GM13977 (cell line): ENCODE data around the gene SIDT1.

Experiments
- DNase-seq: peaks from one replicate; pipeline ENCODE4 v3.0.0; 2012; ENCODE audit warnings: low spot score
- in situ Hi-C: fragments of 300-500 bp; cut with MboI; formaldehyde crosslinking; loops from one replicate; pipeline ENCODE4 v1.12.0; 2022; ENCODE audit warnings: low sequenced_read_pairs, low pct_unique_long_range_greater_than_20kb, mixed read lengths, inconsistent platforms; ENCODE audit not compliant: unreplicated experiment
- TF ChIP-seq, protein P1 (sequence below): IDR thresholded peaks from 2 replicates; pipeline ENCODE4 v1.5.1; 2012; ENCODE audit warnings: mild to moderate bottlenecking, control low read depth; ENCODE audit not compliant: insufficient read depth; ENCODE audit errors: extremely low read depth, missing control alignments

Gene SIDT1

DNA sequence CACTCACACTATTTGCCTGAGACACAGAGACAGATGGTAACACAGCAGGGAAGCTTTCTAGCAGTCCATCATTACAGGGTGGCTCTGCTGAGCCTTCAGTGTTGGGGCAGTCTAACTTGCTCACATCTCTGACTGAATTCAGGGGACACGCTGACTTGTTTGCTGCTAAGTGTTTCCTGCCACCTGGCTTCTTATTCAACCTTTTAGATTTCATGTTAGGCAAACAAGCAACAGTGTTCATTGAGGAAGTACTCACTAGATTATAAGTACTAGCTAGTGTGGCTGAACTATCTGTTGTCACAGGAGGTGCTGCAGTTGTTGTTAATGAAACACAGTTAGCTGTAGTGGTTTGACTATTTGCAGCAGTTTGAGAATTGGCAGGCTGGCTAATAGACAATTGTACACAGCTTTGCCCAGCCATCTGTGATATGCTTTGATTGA, 126.8 kb downstream of the SIDT1 start:
- in situ Hi-C loops: no loop called here
- TF ChIP-seq, protein P1, sequence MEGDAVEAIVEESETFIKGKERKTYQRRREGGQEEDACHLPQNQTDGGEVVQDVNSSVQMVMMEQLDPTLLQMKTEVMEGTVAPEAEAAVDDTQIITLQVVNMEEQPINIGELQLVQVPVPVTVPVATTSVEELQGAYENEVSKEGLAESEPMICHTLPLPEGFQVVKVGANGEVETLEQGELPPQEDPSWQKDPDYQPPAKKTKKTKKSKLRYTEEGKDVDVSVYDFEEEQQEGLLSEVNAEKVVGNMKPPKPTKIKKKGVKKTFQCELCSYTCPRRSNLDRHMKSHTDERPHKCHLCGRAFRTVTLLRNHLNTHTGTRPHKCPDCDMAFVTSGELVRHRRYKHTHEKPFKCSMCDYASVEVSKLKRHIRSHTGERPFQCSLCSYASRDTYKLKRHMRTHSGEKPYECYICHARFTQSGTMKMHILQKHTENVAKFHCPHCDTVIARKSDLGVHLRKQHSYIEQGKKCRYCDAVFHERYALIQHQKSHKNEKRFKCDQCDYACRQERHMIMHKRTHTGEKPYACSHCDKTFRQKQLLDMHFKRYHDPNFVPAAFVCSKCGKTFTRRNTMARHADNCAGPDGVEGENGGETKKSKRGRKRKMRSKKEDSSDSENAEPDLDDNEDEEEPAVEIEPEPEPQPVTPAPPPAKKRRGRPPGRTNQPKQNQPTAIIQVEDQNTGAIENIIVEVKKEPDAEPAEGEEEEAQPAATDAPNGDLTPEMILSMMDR: no peak
- no peak for DNase-seq

- in situ Hi-C loops: no loop called here
- DNase-seq: no peak
- TF ChIP-seq, protein P1: no peak
Observed at GRCh38 chr3:113659996-113660395, 127.6 kb downstream of the SIDT1 start.

DNA sequence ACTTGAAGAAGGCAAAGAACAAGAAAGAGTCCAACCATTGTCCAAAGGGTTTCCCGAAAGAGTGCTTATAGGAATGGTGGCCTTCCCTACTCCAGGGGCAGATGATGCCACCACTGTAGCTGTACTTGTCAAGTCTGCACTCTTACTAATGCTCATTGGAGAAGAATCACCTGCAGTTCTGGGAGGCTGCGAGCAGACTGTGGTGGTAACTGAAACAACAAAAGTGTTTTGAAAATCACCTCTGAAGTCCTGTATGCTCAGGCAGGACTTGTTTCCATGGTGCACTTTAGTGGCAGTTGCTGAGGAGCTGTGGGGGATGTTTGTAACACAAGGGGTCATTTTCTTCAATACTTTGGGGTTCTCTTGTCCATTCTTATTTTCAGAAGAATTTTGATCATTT, 128.1 kb downstream of the SIDT1 start:
- TF ChIP-seq, protein P1: no peak
- in situ Hi-C loops: no loop called here
- no peak for DNase-seq

DNA sequence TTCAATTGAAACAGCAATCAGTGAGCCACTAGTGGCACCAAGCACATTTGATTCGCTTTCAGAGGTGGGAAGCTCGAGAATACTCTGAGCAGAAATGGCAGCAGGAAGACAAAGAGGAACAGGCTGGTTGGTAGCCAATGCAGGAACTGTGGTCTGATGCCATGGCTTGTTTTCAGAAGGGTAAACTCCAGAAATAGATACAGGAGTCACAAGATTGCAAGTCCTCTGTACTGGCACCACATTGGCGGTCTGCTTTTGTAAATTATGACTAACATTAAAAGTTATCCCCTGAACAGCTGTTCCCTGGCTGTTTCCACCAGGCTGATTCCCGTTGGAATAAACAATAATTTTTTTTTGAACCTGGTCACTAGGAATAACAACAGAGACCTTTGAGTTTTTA, 128.5 kb downstream of the SIDT1 start:
- in situ Hi-C loops: no loop called here
- TF ChIP-seq, protein P1: no peak
- no peak for DNase-seq

DNA sequence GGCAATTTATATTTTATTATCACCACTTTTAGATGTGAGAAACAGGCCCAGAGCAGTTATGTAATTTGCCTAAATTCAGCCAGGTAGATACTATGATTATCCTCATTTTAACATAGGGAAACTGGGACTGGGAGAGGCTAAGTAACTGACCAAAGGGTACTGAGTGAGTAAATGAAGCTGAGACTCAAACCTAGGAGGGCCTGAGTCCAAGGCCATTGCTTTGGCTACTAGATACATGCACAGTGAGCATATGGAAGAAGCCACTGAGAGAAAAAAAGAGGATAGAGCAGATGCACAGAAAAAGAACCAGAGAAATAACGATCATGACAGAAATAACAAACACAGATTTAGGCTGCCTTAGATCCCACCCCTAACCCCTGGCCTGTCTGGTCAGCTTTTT, 130.5 kb downstream of the SIDT1 start:
- TF ChIP-seq, protein P1: no peak
- in situ Hi-C loops: no loop called here
- no peak for DNase-seq

DNA sequence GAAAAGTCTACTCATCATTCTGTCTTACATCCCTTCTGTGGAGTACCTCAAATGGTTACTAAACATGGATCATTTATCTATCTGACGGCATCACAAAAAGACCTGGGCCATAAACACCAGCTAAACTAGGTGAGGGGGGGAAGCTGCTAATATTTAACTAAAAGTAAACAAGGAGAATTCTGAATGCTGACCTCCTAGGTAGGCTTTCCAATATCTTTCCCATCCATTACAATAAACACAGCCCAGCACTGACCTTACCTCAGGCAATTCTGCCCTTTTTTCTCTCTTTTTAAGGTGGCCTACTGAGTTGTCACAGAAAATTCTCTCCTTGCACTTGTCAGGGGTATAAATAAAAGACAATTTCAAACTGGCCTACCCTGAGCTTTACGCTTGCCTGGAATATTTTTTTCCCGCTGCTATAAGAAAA, 131.0 kb downstream of the SIDT1 start:
- in situ Hi-C loops: no loop called here
- no peak for DNase-seq
- TF ChIP-seq, protein P1: no peak

GRCh38 chr3:113663761-113664160, 131.4 kb downstream of the SIDT1 start:
- in situ Hi-C loops: no loop called here
- DNase-seq: no peak
- TF ChIP-seq, protein P1: no peak
